Measurements from ENCODE around the gene ZFP69. TPM values are rescaled to one million over a fixed set of nuclear protein-coding genes. Genes with fewer than 3 reads are reported as not detected.
A peak's percentile ranks its signal among the peaks of the same experiment; 100 is the strongest.
"Not testable (repeated sequence)": the region's sequence is repeated elsewhere in the genome, so short reads cannot be mapped to it uniquely, and the experiment has no call there.

Gene ZFP69
- total RNA-seq, 1 experiment from 2014 or later = 7.1 TPM

- DNase-seq (ENCODE audit: low spot score) = peak; percentile 24
- ChIA-PET POLR2A (ENCODE audit: low non-redundant PET) (no interaction called here), CTCF (no interaction called here)
- intact Hi-C loops (cut with micrococcal nuclease; ENCODE audit: unreplicated experiment) = no loop called here
- TF ChIP-seq CTCF (conservative IDR thresholded peaks at IDR 0.05; ENCODE audit: low read depth, low read length) (no peak), EZH2 (IDR thresholded peaks at IDR 0.05; ENCODE audit: borderline replicate concordance, low read depth, low read length, poor library complexity, severe bottlenecking) (no peak)
- Histone ChIP-seq H3K27me3 (replicated peaks; ENCODE audit: insufficient read depth, low read depth, low read length, poor library complexity) (no peaks in the 10 kb centered on the region), H3K27ac (ENCODE audit: low read depth, low read length, poor library complexity, severe bottlenecking) (no peak overlapping the region), H3K4me3 (ENCODE audit: low read depth, low read length, poor library complexity, severe bottlenecking) (peak overlapping the region; percentile 76), H3K36me3 (ENCODE audit: insufficient read depth, low read length, poor library complexity, severe bottlenecking) (peaks cover 7% of the 10 kb centered on the region), H3K9me3 (ENCODE audit: low read depth, low read length, poor library complexity, severe bottlenecking) (peaks cover 25% of the 10 kb centered on the region), H3K4me1 (ENCODE audit: insufficient read depth, low read length, poor library complexity, severe bottlenecking) (peaks cover 5% of the 10 kb centered on the region)
- no TSS peak for BruUV-seq (replicated peaks)
These were observed 1.2 kb downstream of the ZFP69 start for GRCh38 chr1:40478276-40478675.

GRCh38 chr1:40479156-40479555, 2.1 kb downstream of the ZFP69 start:
- no peak overlapping the region for H3K27ac ChIP-seq (ENCODE audit: low read depth, low read length, poor library complexity, severe bottlenecking)
- no peaks in the 10 kb centered on the region for H3K27me3 ChIP-seq (replicated peaks; ENCODE audit: insufficient read depth, low read depth, low read length, poor library complexity)
- BruUV-seq (replicated peaks) = no TSS peak
- TF ChIP-seq EZH2 (IDR thresholded peaks at IDR 0.05; ENCODE audit: borderline replicate concordance, low read depth, low read length, poor library complexity, severe bottlenecking) (no peak), CTCF (conservative IDR thresholded peaks at IDR 0.05; ENCODE audit: low read depth, low read length) (no peak)
- peaks cover 22% of the 10 kb centered on the region for H3K9me3 ChIP-seq (ENCODE audit: low read depth, low read length, poor library complexity, severe bottlenecking)
- intact Hi-C loops (cut with micrococcal nuclease; ENCODE audit: unreplicated experiment) = no loop called here
- DNase-seq (ENCODE audit: low spot score) = no peak
- H3K4me1 ChIP-seq (ENCODE audit: insufficient read depth, low read length, poor library complexity, severe bottlenecking) = peaks cover 5% of the 10 kb centered on the region
- H3K36me3 ChIP-seq (ENCODE audit: insufficient read depth, low read length, poor library complexity, severe bottlenecking) = peaks cover 12% of the 10 kb centered on the region
- CTCF ChIA-PET = no interaction called here
- no peak overlapping the region for H3K4me3 ChIP-seq (ENCODE audit: low read depth, low read length, poor library complexity, severe bottlenecking)
- POLR2A ChIA-PET (ENCODE audit: low non-redundant PET) = no interaction called here

DNA sequence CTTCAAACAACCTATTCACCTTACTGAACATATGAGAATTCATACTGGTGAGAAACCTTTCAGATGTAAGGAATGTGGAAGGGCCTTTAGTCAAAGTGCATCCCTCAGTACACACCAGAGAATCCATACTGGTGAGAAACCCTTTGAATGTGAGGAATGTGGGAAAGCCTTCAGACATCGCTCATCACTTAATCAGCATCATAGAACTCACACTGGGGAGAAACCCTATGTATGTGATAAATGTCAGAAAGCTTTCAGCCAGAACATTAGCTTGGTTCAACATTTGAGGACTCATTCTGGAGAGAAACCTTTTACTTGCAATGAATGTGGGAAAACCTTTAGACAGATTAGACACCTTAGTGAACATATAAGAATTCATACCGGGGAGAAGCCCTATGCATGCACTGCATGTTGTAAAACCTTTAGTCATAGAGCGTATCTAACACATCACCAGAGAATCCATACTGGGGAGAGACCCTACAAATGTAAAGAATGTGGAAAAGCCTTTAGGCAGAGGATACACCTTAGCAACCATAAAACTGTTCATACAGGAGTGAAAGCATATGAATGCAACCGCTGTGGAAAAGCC, 18.3 kb downstream of the ZFP69 start:
- Histone ChIP-seq H3K9me3 (ENCODE audit: low read depth, low read length, poor library complexity, severe bottlenecking) (peaks cover 36% of the 10 kb centered on the region), H3K4me1 (ENCODE audit: insufficient read depth, low read length, poor library complexity, severe bottlenecking) (no peaks in the 10 kb centered on the region), H3K4me3 (ENCODE audit: low read depth, low read length, poor library complexity, severe bottlenecking) (no peak overlapping the region), H3K36me3 (ENCODE audit: insufficient read depth, low read length, poor library complexity, severe bottlenecking) (peaks cover 45% of the 10 kb centered on the region), H3K27ac (ENCODE audit: low read depth, low read length, poor library complexity, severe bottlenecking) (no peak overlapping the region), H3K27me3 (replicated peaks; ENCODE audit: insufficient read depth, low read depth, low read length, poor library complexity) (no peaks in the 10 kb centered on the region)
- no TSS peak for BruUV-seq (replicated peaks)
- intact Hi-C loops (cut with micrococcal nuclease; ENCODE audit: unreplicated experiment) = no loop called here
- ChIA-PET POLR2A (ENCODE audit: low non-redundant PET) (no interaction called here), CTCF (no interaction called here)
- no peak for TF ChIP-seq EZH2 (IDR thresholded peaks at IDR 0.05; ENCODE audit: borderline replicate concordance, low read depth, low read length, poor library complexity, severe bottlenecking)
- no peak for TF ChIP-seq CTCF (conservative IDR thresholded peaks at IDR 0.05; ENCODE audit: low read depth, low read length)
- DNase-seq (ENCODE audit: low spot score) = no peak

DNA sequence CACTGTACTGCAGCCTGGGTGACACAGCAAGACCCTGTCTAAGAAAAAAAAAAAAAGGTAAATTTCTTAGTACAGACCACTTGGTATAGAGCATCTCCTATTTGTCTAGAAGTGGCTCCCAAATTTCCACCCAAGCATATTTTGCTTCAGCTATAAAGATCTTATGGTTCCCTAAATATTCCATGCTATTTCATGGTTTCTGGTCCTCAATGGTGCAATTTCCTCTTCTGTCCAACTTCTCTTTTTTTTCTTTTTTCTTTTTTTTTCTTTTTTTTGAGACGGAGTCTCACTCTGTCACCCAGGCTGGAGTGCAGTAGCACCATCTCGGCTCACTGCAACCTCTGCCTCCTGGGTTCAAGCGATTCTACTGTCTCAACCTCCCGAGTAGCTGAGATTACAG, 25.6 kb downstream of the ZFP69 start:
- H3K27me3 ChIP-seq (replicated peaks; ENCODE audit: insufficient read depth, low read depth, low read length, poor library complexity); POLR2A ChIA-PET (ENCODE audit: low non-redundant PET); H3K9me3 ChIP-seq (ENCODE audit: low read depth, low read length, poor library complexity, severe bottlenecking); CTCF ChIA-PET; DNase-seq (ENCODE audit: low spot score); H3K4me3 ChIP-seq (ENCODE audit: low read depth, low read length, poor library complexity, severe bottlenecking); H3K27ac ChIP-seq (ENCODE audit: low read depth, low read length, poor library complexity, severe bottlenecking); BruUV-seq (replicated peaks); H3K36me3 ChIP-seq (ENCODE audit: insufficient read depth, low read length, poor library complexity, severe bottlenecking); H3K4me1 ChIP-seq (ENCODE audit: insufficient read depth, low read length, poor library complexity, severe bottlenecking); intact Hi-C loops (cut with micrococcal nuclease; ENCODE audit: unreplicated experiment): not testable (repeated sequence)

Measured in A673 (cell line).